22Rv1 (cell line): Measurements from ENCODE around the gene PPP1R3D.
A peak's percentile ranks its signal among the peaks of the same experiment; 100 is the strongest.

Experiments used
- H3K27ac ChIP-seq: fragments of 450-650 bp; 2 replicates; pipeline ENCODE4 v1.5.1; 2017
- ZFX ChIP-seq: fragments of 450-650 bp; IDR thresholded peaks from 2 replicates; pipeline ENCODE4 v1.6.1; 2017; ENCODE audit warnings: antibody characterized with exemption, borderline replicate concordance
- TF ChIP-seq, protein P1 (sequence below): fragments of 450-650 bp; IDR thresholded peaks from 2 replicates; pipeline ENCODE4 v1.5.1; 2017; ENCODE audit warnings: mild to moderate bottlenecking

Gene PPP1R3D

DNA sequence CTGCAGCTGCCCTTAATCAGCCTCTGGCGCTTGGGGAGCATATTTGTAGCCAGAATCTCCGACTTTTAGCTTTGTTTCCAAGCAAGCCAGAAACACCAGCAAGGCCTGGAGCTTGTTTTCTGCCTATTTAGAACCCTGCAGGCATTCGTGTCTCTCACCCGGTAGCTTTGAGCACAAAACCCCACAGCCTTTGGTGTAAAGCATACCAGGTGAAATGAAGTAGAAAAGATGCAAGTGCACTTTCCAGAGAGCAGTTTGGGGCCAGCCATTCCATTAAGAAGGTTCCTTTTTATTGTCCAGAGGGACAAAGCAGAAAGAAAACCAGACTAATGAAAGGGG is 820 bp upstream of the PPP1R3D start:
- no peak for TF ChIP-seq ZFX
- TF ChIP-seq, protein P1, sequence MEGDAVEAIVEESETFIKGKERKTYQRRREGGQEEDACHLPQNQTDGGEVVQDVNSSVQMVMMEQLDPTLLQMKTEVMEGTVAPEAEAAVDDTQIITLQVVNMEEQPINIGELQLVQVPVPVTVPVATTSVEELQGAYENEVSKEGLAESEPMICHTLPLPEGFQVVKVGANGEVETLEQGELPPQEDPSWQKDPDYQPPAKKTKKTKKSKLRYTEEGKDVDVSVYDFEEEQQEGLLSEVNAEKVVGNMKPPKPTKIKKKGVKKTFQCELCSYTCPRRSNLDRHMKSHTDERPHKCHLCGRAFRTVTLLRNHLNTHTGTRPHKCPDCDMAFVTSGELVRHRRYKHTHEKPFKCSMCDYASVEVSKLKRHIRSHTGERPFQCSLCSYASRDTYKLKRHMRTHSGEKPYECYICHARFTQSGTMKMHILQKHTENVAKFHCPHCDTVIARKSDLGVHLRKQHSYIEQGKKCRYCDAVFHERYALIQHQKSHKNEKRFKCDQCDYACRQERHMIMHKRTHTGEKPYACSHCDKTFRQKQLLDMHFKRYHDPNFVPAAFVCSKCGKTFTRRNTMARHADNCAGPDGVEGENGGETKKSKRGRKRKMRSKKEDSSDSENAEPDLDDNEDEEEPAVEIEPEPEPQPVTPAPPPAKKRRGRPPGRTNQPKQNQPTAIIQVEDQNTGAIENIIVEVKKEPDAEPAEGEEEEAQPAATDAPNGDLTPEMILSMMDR = no peak
- H3K27ac ChIP-seq = peak overlapping the region; percentile 95

DNA sequence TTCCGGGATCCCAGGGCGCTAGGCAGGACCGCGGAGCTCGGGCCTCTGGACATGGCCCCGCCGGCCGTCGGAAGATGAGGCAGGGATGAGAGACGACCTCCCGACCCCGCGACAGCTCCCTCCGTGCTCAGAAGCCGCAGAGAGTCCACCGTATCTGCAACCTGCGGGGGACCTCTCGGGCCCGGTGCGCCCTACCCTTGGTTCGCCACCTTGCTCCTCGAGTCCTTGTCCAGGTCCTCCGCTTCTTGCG is 301 bp downstream of the PPP1R3D start:
- peak overlapping the region; percentile 95 for H3K27ac ChIP-seq
- TF ChIP-seq, protein P1 = no peak
- TF ChIP-seq ZFX = no peak

DNA sequence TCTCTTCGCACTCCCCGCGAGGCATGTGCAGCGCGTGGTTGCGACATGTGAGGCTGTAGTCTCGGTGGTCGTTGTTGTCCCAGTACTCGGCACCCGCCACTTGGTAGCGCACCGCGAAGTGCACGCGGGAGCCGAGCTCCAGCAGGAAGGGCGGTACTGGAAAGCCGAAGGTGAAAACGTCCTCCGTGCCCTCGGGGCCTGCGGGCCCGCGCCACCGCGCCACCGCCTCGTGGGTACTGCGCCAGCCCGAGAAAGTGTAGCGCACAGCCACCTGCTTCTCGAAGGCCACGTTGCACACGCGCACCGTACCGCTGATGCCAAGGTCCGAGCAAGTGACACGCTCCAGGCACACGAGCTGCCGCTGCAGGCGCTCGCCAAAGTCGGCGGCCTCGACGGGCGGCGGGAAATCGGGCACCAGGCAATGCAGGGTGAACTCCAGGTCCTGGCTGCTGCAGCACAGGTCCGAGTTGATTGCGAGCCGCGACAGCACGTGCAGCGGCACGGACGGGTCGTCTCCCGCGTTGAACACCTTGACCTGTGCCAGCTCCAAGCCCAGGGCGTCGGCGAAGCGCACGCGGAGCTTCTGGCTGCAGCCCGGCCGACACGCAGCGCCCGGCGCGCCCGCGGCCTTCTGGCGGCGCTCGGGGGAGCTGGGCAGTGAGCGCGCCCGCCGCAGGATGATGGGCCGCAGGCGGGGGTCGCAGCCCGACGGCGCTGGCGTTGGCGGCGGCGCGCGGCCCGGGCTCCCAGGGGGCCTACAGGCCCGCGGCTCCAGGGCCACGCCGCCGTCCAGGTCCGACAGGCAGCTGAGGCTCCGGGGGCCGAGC is 840 bp downstream of the PPP1R3D start:
- peak overlapping the region; percentile 95 for H3K27ac ChIP-seq
- TF ChIP-seq, protein P1 = no peak
- TF ChIP-seq ZFX = no peak

DNA sequence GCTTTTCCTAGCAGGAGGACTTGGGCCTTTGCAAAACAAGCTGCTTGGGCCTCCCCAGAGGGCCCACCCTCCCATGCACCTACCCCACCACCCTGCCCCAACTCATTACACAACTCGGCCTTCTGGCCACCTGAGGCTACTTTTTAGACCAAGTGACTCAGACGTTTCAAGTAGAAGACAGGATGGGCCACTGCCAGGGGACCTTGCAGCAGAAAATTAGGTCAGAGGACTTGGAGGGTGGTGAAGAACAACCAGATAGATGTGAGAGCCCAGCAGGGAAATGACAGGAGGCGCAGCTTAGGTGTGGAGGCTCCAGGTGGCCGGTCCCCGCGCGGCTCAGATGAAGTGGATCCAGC is 1.4 kb downstream of the PPP1R3D start:
- H3K27ac ChIP-seq = no peak overlapping the region
- TF ChIP-seq ZFX = no peak
- TF ChIP-seq, protein P1 = no peak

DNA sequence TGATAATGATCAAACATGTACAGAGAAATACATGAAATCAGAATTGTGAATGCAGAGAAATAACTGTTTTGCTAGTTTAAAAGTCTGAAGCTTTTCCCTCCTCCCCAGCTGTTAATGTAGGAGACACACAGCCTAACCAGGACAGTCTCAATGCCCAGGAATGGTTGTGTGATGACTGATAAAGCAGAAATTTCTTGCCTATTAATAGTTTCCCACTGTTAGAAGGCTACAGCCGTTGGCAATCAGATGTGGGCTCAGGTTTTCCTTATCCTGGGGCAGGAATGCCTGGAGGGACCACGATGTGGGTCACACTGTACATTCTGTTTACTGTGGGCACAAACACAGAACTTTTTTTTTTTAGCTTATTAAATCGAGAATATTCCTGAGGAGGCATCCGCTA is 1.9 kb downstream of the PPP1R3D start:
- H3K27ac ChIP-seq = no peak overlapping the region
- TF ChIP-seq ZFX = no peak

DNA sequence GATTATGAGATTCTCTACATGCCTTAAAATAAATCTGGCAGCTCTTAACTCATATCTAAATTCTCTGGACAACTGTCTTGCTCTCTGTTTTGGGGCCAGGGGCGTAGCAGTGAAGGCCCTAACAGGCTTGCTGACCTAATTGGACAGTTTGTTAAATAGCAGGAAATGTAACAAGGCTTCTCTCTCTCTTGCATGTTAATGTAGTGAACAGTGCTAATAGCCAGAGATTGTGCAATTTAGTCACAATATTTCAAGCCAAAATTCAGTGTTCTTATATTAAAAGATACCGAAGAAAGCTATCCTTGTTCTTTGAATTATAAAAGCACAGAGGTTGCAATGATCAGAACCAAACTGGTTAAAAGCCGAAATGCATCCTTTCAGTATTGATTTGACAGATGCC is 3.0 kb downstream of the PPP1R3D start:
- no peak overlapping the region for H3K27ac ChIP-seq
- TF ChIP-seq ZFX = no peak
- TF ChIP-seq, protein P1 = no peak

DNA sequence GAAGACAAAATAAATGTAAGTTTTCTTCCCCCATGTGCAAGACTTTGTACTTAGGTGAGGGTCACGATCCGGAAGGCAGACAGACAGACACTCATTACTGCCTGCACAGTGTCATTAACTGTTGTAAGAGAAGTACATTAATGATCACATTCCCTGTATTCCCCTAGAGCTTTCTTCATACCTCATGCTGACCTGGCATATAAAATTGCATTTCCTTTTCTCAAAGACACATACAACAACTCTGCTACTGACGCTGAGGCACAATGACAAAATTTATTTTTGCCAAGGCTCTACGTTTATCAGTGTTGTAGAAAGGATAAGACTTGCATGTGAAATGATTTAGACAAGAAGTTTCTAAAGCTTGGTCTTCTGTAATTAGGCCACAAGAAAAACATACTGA is 3.7 kb downstream of the PPP1R3D start:
- TF ChIP-seq, protein P1 = no peak
- TF ChIP-seq ZFX = no peak
- H3K27ac ChIP-seq = no peak overlapping the region
